Ammon's horn (tissue), 1 donor: Measurements from ENCODE around the gene RNASE1.
"Not testable (repeated sequence)": the region's sequence is repeated elsewhere in the genome, so short reads cannot be mapped to it uniquely, and the experiment has no call there.

Experiments used
- DNase-seq: peaks from one replicate; pipeline ENCODE4 v3.0.0-alpha.2; 2016; ENCODE audit warnings: low spot score

The RNASE1 gene

DNA sequence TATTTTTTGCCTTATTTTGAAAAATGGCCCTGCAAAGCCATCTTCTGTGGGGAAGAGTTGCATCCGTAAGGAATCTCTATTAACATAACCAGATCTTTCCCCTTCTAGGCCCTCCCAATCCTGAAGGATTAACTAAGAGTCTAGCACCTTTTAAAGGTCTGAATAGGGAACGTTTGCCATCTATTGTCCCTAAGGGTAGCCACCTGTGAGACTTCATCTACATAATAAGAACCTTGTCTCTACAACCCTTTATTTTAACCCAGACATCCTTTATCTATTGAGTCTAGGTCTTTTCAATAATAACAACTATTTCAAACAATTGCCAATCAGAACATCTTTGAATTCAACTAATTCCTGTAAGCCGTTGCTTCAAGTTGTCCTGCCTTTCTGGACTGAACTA lies 30.0 kb downstream of the RNASE1 start:
- no peak for DNase-seq

- no peak for DNase-seq
Observed at GRCh38 chr14:20769421-20769820, 33.2 kb downstream of the RNASE1 start.

DNA sequence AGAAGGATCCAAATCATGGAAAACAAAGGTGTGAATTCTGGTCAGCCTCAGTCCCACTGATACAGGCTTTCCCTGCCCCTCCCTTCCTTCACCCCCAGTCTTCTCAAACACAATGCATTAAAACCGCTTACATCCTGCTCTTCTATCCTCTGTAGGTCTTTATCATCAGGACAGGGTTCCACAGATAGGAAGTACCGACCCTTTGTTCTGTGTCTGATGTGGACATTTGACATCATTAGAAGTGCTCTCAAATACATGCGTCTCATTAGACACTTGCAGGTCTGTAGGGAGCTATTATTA lies 34.1 kb downstream of the RNASE1 start:
- DNase-seq: no peak

GRCh38 chr14:20760950-20761349 lies 41.7 kb downstream of the RNASE1 start:
- no peak for DNase-seq

GRCh38 chr14:20759465-20759864 lies 43.2 kb downstream of the RNASE1 start:
- DNase-seq: not testable (repeated sequence)

DNA sequence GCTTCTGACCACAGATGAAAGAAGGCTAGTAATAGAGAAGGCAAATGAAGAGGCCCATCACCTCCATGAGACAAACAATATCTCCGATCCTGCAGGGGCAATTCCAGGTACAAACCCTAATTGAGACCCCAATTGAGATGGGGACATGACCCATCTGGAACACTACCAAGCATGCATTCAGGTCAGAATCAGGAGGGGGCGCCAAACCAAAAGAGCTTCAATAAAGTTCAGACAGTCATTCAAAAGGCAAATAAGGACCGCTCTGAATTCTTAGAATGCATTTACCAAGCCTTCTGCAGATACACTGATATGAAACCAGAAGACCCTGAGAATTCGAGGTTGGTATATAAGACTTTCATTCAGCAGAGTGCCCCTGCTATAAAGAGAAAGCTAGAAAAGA lies 44.7 kb downstream of the RNASE1 start:
- DNase-seq: peak; percentile 17

GRCh38 chr14:20755037-20755436 lies 47.6 kb downstream of the RNASE1 start:
- no peak for DNase-seq

DNA sequence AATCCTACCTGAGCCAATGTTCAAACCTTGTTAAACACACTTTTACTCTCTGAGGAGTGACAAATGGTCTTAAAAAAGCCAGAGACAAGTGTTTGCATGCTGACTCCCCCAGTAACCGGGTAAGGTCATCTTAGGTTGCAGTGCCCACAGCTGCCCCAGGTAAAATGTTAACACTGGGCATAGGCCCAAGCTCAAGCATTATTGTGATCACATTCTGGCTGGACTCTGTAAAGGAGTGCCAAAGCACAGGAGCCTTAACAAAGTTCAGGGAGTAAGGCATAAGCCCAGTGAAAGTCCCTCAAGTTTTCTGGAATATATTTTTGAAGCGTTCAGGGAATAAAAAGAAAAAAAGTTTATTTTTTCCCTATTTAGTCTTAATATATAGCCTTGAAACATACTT lies 48.3 kb downstream of the RNASE1 start:
- no peak for DNase-seq

DNA sequence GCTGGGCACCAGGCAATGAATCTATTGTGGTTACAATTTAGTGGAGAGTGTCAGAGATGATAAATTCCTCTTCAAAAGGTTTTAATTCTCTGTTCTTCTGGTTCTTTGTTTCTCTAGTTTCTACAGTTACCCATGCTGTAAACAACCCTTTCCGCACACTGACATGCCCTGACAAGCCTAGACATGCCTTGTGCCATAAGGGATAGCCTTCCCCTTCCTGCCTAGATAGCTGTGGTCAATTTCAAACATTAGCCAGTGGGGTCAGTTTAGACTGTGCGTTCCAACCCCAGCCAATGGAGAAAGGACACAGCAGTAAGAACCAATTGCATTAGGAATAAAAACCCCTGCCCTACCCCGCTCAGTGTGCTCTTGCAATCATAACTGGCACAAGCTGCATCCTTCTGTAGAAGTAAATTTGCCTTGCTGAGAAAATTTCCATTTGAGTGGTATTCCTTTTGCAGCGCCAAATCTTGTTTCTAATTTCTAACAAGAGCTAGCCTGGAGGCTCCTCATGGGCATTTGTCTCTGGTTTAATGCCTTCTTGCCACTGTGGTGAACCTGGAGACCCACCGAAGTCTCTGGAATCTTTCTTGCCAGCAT lies 50.6 kb downstream of the RNASE1 start:
- DNase-seq: no peak
